HepG2 (cell line): ENCODE data around the gene ZBTB7C. TPM values are rescaled to one million over a fixed set of nuclear protein-coding genes. Genes with fewer than 3 reads are reported as not detected.

Experiments
- DZIP1 ChIP-seq: sonication (generic); formaldehyde crosslinking; IDR thresholded peaks from 2 replicates; pipeline ENCODE4 v1.5.0; 2020; ENCODE audit warnings: mild to moderate bottlenecking, missing genetic modification reagents
- EED ChIP-seq: sonication (generic); formaldehyde crosslinking; IDR thresholded peaks from 2 replicates; pipeline ENCODE4 v1.5.0; 2020; ENCODE audit warnings: mild to moderate bottlenecking, missing genetic modification reagents
- HMG20A ChIP-seq: IDR thresholded peaks from 2 replicates; pipeline ENCODE4 v1.6.1; 2016; ENCODE audit warnings: borderline replicate concordance
- PHF20 ChIP-seq: sonication (generic); formaldehyde crosslinking; IDR thresholded peaks from 2 replicates; pipeline ENCODE4 v1.5.0; 2020; ENCODE audit warnings: mild to moderate bottlenecking, missing genetic modification reagents
- RBM39 ChIP-seq: fragments of 200-400 bp; formaldehyde crosslinking; IDR thresholded peaks from one replicate; pipeline ENCODE4 v1.6.1; 2018; ENCODE audit warnings: antibody characterized with exemption, mild to moderate bottlenecking, low read depth, low read length; ENCODE audit not compliant: poor library complexity, severe bottlenecking
- RORA ChIP-seq: sonication (generic); formaldehyde crosslinking; IDR thresholded peaks from 2 replicates; pipeline ENCODE4 v1.5.0; 2020; ENCODE audit warnings: mild to moderate bottlenecking, missing genetic modification reagents, moderate library complexity
- SIN3B ChIP-seq: fragments of 150-350 bp; IDR thresholded peaks from 2 replicates; pipeline ENCODE4 v1.6.1; 2014; ENCODE audit warnings: low read length
- ZBED4 ChIP-seq: sonication (generic); formaldehyde crosslinking; IDR thresholded peaks from 2 replicates; pipeline ENCODE4 v1.4.0; 2020; ENCODE audit warnings: missing genetic modification reagents, borderline replicate concordance
- ZNF138 ChIP-seq: sonication (generic); formaldehyde crosslinking; IDR thresholded peaks from 2 replicates; pipeline ENCODE4 v1.5.0; 2020; ENCODE audit warnings: mild to moderate bottlenecking, low read depth, missing genetic modification reagents
- ZNF510 ChIP-seq: sonication (generic); formaldehyde crosslinking; IDR thresholded peaks from 2 replicates; pipeline ENCODE4 v1.4.0; 2020; ENCODE audit warnings: low read depth, mild to moderate bottlenecking, missing genetic modification reagents
- ZNF660 ChIP-seq: sonication (generic); formaldehyde crosslinking; IDR thresholded peaks from 2 replicates; pipeline ENCODE4 v1.5.1; 2020; ENCODE audit warnings: mild to moderate bottlenecking, low read depth, missing genetic modification reagents, borderline replicate concordance
- ZNF75D ChIP-seq: sonication (generic); formaldehyde crosslinking; IDR thresholded peaks from 2 replicates; pipeline ENCODE4 v1.8.1; 2023; ENCODE audit warnings: missing genetic modification reagents, mild to moderate bottlenecking, borderline replicate concordance
- polyA plus RNA-seq, 8 experiments: library from polyadenylated mRNA; depleted of rRNA in 3 of 8; stranded (reverse) in 7 of 8; unstranded in 1 of 8; fragments of >200 nt; fragmentation: Illumina TruSeq in 4 of 8; extraction: Trizol in 4 of 8; gene quantifications; 2 replicates each; pipeline versions ENCODE4 v1.2.1 to v1.2.3, GENCODE V29; 2011 to 2016; ENCODE audit warnings: low read depth in 4 of 8, missing spikeins in 1 of 8, mixed read lengths in 1 of 8; ENCODE audit not compliant: insufficient read depth in 1 of 8
- total RNA-seq, 5 experiments: library from RNA; depleted of rRNA; stranded (reverse); fragments of >200 nt; fragmentation: Illumina TruSeq; extraction: Trizol; gene quantifications; 2 replicates each; pipeline ENCODE4 v1.2.3, GENCODE V29; 2016; ENCODE audit warnings: low read depth in 1 of 5
- TF ChIP-seq, protein P1 (sequence below): sonication (generic); formaldehyde crosslinking; IDR thresholded peaks from 2 replicates; pipeline ENCODE4 v1.8.0; 2022; ENCODE audit warnings: mild to moderate bottlenecking, missing genetic modification reagents, moderate library complexity
- TF ChIP-seq, protein P2 (sequence below): sonication (generic); formaldehyde crosslinking; IDR thresholded peaks from 2 replicates; pipeline ENCODE4 v1.5.1; 2020; ENCODE audit warnings: mild to moderate bottlenecking, missing genetic modification reagents, moderate library complexity

Gene ZBTB7C
- total and polyA plus RNA-seq, 2 of the 13 experiments (the other 11 are each of a cell fraction or from before 2014, with no cell fraction given): 0.01 to 0.04 TPM

DNA sequence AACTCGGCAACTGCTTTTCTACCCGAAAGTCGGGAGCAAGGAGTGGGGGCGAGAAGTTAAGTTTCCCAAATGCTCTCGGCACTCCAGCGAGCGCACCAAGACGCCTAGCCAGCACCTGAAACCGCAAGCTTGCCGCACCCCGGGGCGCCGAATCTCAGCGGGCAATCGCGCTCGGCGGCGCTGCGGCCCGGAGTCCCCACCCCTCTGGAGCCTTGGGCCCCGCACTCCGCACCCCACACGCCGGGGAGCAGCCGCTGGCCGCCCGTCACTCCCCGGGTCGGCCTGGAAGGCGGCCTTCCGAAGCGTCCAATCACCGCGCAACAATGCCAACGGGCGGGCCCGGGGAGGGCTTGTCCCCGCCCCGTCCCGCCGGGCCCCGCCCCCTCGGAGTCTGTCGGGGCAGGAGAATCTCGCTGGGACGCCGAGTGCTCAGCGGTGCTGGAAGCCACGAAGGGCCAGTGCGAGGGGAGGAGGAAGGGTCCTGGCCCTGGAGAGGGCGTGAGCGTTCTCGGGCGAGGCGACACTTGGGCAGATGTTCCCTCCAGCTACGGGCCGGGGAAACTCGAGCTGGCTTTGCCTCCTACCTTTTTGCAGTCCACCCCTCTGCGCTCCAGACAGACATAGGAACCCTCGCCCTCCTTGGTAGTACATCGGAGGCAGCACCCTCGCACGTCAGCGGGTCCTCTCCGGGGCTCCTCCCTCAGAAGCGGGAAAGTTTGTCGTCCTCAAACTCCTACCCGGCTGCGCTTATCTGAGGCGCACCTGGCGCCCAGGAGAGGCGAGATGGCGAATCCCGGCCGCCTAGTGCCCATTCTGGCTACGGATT lies 1.1 kb upstream of the ZBTB7C start (continued):
- no peak for TF ChIP-seq DZIP1
- no peak for TF ChIP-seq ZBED4 (CRISPR knock-in tag)
- TF ChIP-seq, protein P1, sequence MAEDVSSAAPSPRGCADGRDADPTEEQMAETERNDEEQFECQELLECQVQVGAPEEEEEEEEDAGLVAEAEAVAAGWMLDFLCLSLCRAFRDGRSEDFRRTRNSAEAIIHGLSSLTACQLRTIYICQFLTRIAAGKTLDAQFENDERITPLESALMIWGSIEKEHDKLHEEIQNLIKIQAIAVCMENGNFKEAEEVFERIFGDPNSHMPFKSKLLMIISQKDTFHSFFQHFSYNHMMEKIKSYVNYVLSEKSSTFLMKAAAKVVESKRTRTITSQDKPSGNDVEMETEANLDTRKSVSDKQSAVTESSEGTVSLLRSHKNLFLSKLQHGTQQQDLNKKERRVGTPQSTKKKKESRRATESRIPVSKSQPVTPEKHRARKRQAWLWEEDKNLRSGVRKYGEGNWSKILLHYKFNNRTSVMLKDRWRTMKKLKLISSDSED (CRISPR knock-in tag): no peak
- TF ChIP-seq, protein P2, sequence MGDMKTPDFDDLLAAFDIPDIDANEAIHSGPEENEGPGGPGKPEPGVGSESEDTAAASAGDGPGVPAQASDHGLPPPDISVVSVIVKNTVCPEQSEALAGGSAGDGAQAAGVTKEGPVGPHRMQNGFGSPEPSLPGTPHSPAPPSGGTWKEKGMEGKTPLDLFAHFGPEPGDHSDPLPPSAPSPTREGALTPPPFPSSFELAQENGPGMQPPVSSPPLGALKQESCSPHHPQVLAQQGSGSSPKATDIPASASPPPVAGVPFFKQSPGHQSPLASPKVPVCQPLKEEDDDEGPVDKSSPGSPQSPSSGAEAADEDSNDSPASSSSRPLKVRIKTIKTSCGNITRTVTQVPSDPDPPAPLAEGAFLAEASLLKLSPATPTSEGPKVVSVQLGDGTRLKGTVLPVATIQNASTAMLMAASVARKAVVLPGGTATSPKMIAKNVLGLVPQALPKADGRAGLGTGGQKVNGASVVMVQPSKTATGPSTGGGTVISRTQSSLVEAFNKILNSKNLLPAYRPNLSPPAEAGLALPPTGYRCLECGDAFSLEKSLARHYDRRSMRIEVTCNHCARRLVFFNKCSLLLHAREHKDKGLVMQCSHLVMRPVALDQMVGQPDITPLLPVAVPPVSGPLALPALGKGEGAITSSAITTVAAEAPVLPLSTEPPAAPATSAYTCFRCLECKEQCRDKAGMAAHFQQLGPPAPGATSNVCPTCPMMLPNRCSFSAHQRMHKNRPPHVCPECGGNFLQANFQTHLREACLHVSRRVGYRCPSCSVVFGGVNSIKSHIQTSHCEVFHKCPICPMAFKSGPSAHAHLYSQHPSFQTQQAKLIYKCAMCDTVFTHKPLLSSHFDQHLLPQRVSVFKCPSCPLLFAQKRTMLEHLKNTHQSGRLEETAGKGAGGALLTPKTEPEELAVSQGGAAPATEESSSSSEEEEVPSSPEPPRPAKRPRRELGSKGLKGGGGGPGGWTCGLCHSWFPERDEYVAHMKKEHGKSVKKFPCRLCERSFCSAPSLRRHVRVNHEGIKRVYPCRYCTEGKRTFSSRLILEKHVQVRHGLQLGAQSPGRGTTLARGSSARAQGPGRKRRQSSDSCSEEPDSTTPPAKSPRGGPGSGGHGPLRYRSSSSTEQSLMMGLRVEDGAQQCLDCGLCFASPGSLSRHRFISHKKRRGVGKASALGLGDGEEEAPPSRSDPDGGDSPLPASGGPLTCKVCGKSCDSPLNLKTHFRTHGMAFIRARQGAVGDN (CRISPR knock-in tag): peak; percentile 61
- TF ChIP-seq ZNF75D: no peak
- no peak for TF ChIP-seq ZNF510
- TF ChIP-seq RBM39: no peak
- no peak for TF ChIP-seq PHF20 (CRISPR knock-in tag)
- no peak for TF ChIP-seq SIN3B
- no peak for TF ChIP-seq HMG20A (CRISPR knock-in tag)
- TF ChIP-seq ZNF660: no peak
- TF ChIP-seq RORA (CRISPR knock-in tag): no peak
- TF ChIP-seq ZNF138 (CRISPR knock-in tag): no peak
- 0 out of 2 replicates have a peak, but pooled peaks have one; percentile 41 for TF ChIP-seq EED (CRISPR knock-in tag)
